Osteoblast (primary cell): ENCODE data around the gene EFCAB8. TPM values are rescaled to one million over a fixed set of nuclear protein-coding genes. Genes with fewer than 3 reads are reported as not detected.

ENCODE experiments used
- DNase-seq: peaks from one replicate; pipeline ENCODE4 v3.0.0; 2011; ENCODE audit warnings: low spot score, mixed read lengths; ENCODE audit not compliant: insufficient read length; ENCODE audit errors: missing footprints
- H2AFZ ChIP-seq: 2 replicates; pipeline ENCODE4 v1.6.0; 2011; ENCODE audit warnings: mild to moderate bottlenecking, low read length
- H3K27ac ChIP-seq: 2 replicates; pipeline ENCODE4 v1.5.1; 2011; ENCODE audit warnings: mild to moderate bottlenecking, low read depth, low read length, moderate library complexity
- H3K27me3 ChIP-seq: 2 replicates; pipeline ENCODE4 v1.6.0; 2012; ENCODE audit warnings: mild to moderate bottlenecking, control low read depth, inconsistent platforms, low read length, moderate library complexity; ENCODE audit not compliant: insufficient read depth
- H3K36me3 ChIP-seq: 2 replicates; pipeline ENCODE4 v1.5.1; 2011; ENCODE audit warnings: mild to moderate bottlenecking, low read length, control low read depth, moderate library complexity; ENCODE audit not compliant: insufficient read depth
- H3K4me1 ChIP-seq: 2 replicates; pipeline ENCODE4 v1.5.1; 2011; ENCODE audit warnings: mild to moderate bottlenecking, low read length, control low read depth, moderate library complexity; ENCODE audit not compliant: insufficient read depth
- H3K4me2 ChIP-seq: 2 replicates; pipeline ENCODE4 v1.6.0; 2011; ENCODE audit warnings: mild to moderate bottlenecking, low read length; ENCODE audit not compliant: insufficient read depth
- H3K4me3 ChIP-seq: fragments of 200-600 bp; sonication (generic); 3 replicates; pipeline ENCODE4 v1.5.1; 2012; ENCODE audit warnings: mild to moderate bottlenecking, low read length, inconsistent platforms; ENCODE audit not compliant: insufficient read depth
- H3K79me2 ChIP-seq: 2 replicates; pipeline ENCODE4 v1.6.0; 2012; ENCODE audit warnings: mild to moderate bottlenecking, low read length, control low read depth, inconsistent platforms; ENCODE audit not compliant: insufficient read depth
- H3K9me3 ChIP-seq: 2 replicates; pipeline ENCODE4 v1.5.1; 2011; ENCODE audit warnings: low read depth, low read length, control low read depth
- H4K20me1 ChIP-seq: 2 replicates; pipeline ENCODE4 v1.6.0; 2012; ENCODE audit warnings: mild to moderate bottlenecking, low read length, control low read depth; ENCODE audit not compliant: insufficient read depth
- total RNA-seq: library from RNA; depleted of rRNA; stranded (reverse); fragments of >200 nt; gene quantifications from 2 replicates; pipeline ENCODE4 v1.2.3, GENCODE V29; 2012
- TF ChIP-seq, protein P1 (sequence below): IDR thresholded peaks from 2 replicates; pipeline ENCODE4 v1.5.1; 2011; ENCODE audit warnings: mild to moderate bottlenecking, low read depth, low read length, moderate library complexity; ENCODE audit errors: extremely low read depth

EFCAB8 gene
- total RNA-seq, 1 donor, result 1.4 TPM

DNA sequence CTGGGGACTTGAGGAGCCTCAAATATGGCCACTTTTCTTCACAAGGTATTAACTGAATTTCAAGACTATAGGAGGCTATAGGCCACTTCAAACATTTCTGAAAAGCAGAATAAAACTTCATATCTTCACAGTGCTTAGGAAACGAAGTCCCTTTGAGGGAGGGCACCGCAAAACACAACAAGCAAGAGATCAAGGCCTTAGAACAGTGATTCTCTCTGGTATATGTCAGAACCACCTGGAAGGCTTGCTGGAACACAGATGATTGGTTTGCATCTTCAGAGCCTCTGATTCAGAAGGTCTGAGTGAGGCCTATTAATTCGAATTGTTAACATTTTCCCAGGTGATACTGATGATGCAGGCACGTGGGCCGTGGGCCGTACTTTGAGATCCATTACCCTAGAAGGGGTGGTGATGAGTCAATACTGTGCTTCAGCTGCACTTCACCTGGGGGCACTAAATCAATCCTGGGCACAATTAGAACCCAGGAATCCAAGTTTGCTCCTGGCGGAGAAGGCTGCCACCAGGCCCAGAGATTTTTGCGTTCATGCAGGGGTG, 134.8 kb downstream of the EFCAB8 start:
- peaks cover 9% of the 10 kb centered on the region for H3K27me3 ChIP-seq
- H3K4me1 ChIP-seq, result no peaks in the 10 kb centered on the region
- no peaks in the 10 kb centered on the region for H3K79me2 ChIP-seq
- TF ChIP-seq, protein P1, sequence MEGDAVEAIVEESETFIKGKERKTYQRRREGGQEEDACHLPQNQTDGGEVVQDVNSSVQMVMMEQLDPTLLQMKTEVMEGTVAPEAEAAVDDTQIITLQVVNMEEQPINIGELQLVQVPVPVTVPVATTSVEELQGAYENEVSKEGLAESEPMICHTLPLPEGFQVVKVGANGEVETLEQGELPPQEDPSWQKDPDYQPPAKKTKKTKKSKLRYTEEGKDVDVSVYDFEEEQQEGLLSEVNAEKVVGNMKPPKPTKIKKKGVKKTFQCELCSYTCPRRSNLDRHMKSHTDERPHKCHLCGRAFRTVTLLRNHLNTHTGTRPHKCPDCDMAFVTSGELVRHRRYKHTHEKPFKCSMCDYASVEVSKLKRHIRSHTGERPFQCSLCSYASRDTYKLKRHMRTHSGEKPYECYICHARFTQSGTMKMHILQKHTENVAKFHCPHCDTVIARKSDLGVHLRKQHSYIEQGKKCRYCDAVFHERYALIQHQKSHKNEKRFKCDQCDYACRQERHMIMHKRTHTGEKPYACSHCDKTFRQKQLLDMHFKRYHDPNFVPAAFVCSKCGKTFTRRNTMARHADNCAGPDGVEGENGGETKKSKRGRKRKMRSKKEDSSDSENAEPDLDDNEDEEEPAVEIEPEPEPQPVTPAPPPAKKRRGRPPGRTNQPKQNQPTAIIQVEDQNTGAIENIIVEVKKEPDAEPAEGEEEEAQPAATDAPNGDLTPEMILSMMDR, result no peak
- H4K20me1 ChIP-seq, result no peaks in the 10 kb centered on the region
- no peak for DNase-seq
- no peak overlapping the region for H3K4me2 ChIP-seq
- H3K4me3 ChIP-seq, result no peak overlapping the region
- H2AFZ ChIP-seq, result no peak overlapping the region
- no peaks in the 10 kb centered on the region for H3K9me3 ChIP-seq
- no peak overlapping the region for H3K27ac ChIP-seq
- H3K36me3 ChIP-seq, result no peaks in the 10 kb centered on the region

- Histone ChIP-seq H3K79me2 (no peaks in the 10 kb centered on the region), H2AFZ (no peak overlapping the region), H3K36me3 (no peaks in the 10 kb centered on the region), H4K20me1 (no peaks in the 10 kb centered on the region), H3K4me2 (no peak overlapping the region), H3K4me3 (no peak overlapping the region), H3K27ac (no peak overlapping the region), H3K4me1 (no peaks in the 10 kb centered on the region), H3K9me3 (no peaks in the 10 kb centered on the region), H3K27me3 (peaks cover 9% of the 10 kb centered on the region)
- TF ChIP-seq, protein P1, result no peak
- no peak for DNase-seq
These were observed 137.1 kb downstream of the EFCAB8 start for GRCh38 chr20:32995802-32996201.

GRCh38 chr20:32997431-32997830, 138.7 kb downstream of the EFCAB8 start:
- Histone ChIP-seq H3K36me3 (no peaks in the 10 kb centered on the region), H3K4me2 (no peak overlapping the region), H3K27ac (no peak overlapping the region), H3K79me2 (no peaks in the 10 kb centered on the region), H3K9me3 (no peaks in the 10 kb centered on the region), H3K4me3 (no peak overlapping the region), H2AFZ (no peak overlapping the region), H3K4me1 (no peaks in the 10 kb centered on the region), H4K20me1 (no peaks in the 10 kb centered on the region), H3K27me3 (no peaks in the 10 kb centered on the region)
- TF ChIP-seq, protein P1, result no peak
- DNase-seq, result no peak

- no peak overlapping the region for H3K4me2 ChIP-seq
- no peaks in the 10 kb centered on the region for H3K4me1 ChIP-seq
- H3K27ac ChIP-seq, result no peak overlapping the region
- peak; percentile 66 for DNase-seq
- H3K9me3 ChIP-seq, result no peaks in the 10 kb centered on the region
- TF ChIP-seq, protein P1, result no peak
- no peaks in the 10 kb centered on the region for H3K27me3 ChIP-seq
- no peaks in the 10 kb centered on the region for H3K79me2 ChIP-seq
- no peaks in the 10 kb centered on the region for H4K20me1 ChIP-seq
- no peak overlapping the region for H3K4me3 ChIP-seq
- no peaks in the 10 kb centered on the region for H3K36me3 ChIP-seq
- H2AFZ ChIP-seq, result no peak overlapping the region
These were observed 141.0 kb downstream of the EFCAB8 start for GRCh38 chr20:32999603-33000250.
